Loucy (cell line): ENCODE results near the gene KRT86.

Experiments used
- H2AFZ ChIP-seq: fragments of 200-600 bp; sonication (generic); 2 replicates; pipeline ENCODE4 v1.6.0; 2016; ENCODE audit warnings: antibody characterized with exemption, mild to moderate bottlenecking, low read length, moderate library complexity
- H3F3A ChIP-seq: fragments of 200-600 bp; 2 replicates; pipeline ENCODE4 v1.6.0; 2016; ENCODE audit warnings: antibody characterized with exemption, low read depth, mild to moderate bottlenecking
- H3K27me3 ChIP-seq: fragments of 200-600 bp; sonication (generic); 2 replicates; pipeline ENCODE4 v1.6.1; 2014; ENCODE audit warnings: low read length, mild to moderate bottlenecking; ENCODE audit not compliant: insufficient read depth, poor library complexity, severe bottlenecking
- H3K36me3 ChIP-seq: fragments of 200-600 bp; sonication (generic); 2 replicates; pipeline ENCODE4 v1.6.1; 2016; ENCODE audit warnings: low read length; ENCODE audit not compliant: insufficient read depth
- H3K4me1 ChIP-seq: fragments of 200-600 bp; sonication (generic); 2 replicates; pipeline ENCODE4 v1.5.1; 2014; ENCODE audit warnings: low read length, mild to moderate bottlenecking; ENCODE audit not compliant: insufficient read depth, poor library complexity, severe bottlenecking
- H3K4me2 ChIP-seq: fragments of 200-600 bp; sonication (generic); 2 replicates; pipeline ENCODE4 v1.6.0; 2014; ENCODE audit warnings: antibody characterized with exemption, low read length, low read depth, mild to moderate bottlenecking; ENCODE audit not compliant: poor library complexity, severe bottlenecking
- H3K4me3 ChIP-seq: fragments of 200-600 bp; sonication (generic); 2 replicates; pipeline ENCODE4 v1.5.1; 2014; ENCODE audit warnings: low read length, mild to moderate bottlenecking, mixed read lengths; ENCODE audit not compliant: poor library complexity, severe bottlenecking
- H3K79me2 ChIP-seq: fragments of 200-600 bp; sonication (generic); 2 replicates; pipeline ENCODE4 v1.6.1; 2014; ENCODE audit warnings: low read length; ENCODE audit not compliant: insufficient read depth
- H3K9ac ChIP-seq: fragments of 200-600 bp; sonication (generic); 2 replicates; pipeline ENCODE4 v1.6.0; 2014; ENCODE audit warnings: mild to moderate bottlenecking, low read depth, low read length, moderate library complexity; ENCODE audit not compliant: poor library complexity, severe bottlenecking
- H3K9me2 ChIP-seq: fragments of 200-600 bp; sonication (generic); replicated peaks from 2 replicates; pipeline ENCODE4 v1.6.1; 2016; ENCODE audit warnings: low read depth, low read length, mixed read lengths
- H3K9me3 ChIP-seq: fragments of 200-600 bp; sonication (generic); 2 replicates; pipeline ENCODE4 v1.6.1; 2014; ENCODE audit warnings: mild to moderate bottlenecking, antibody characterized with exemption, low read length, low read depth; ENCODE audit not compliant: insufficient read depth
- H4K20me1 ChIP-seq: fragments of 200-600 bp; sonication (generic); 2 replicates; pipeline ENCODE4 v1.6.0; 2014; ENCODE audit warnings: antibody characterized with exemption, low read length, mild to moderate bottlenecking; ENCODE audit not compliant: insufficient read depth, poor library complexity, severe bottlenecking
- CTCF ChIP-seq: fragments of 200-600 bp; sonication (generic); conservative IDR thresholded peaks from 2 replicates; pipeline ENCODE4 v1.5.1; 2014; ENCODE audit warnings: mild to moderate bottlenecking, antibody characterized with exemption, low read length
- EZH2phosphoT487 ChIP-seq: fragments of 200-600 bp; IDR thresholded peaks from 2 replicates; pipeline ENCODE4 v1.6.1; 2018; ENCODE audit warnings: antibody characterized with exemption, mild to moderate bottlenecking, moderate library complexity, borderline replicate concordance

The KRT86 gene

GRCh38 chr12:52259657-52260243 is 14.7 kb upstream of the KRT86 start:
- H3K4me1 ChIP-seq = peaks cover 27% of the 10 kb centered on the region
- H3K27me3 ChIP-seq = no peaks in the 10 kb centered on the region
- H3K9ac ChIP-seq = peak overlapping the region; percentile 60
- no peaks in the 10 kb centered on the region for H3K36me3 ChIP-seq
- no peaks in the 10 kb centered on the region for H3K9me2 ChIP-seq
- H2AFZ ChIP-seq = peak overlapping the region; percentile 16; the same call in 1 of the 2 replicates
- no peaks in the 10 kb centered on the region for H3K9me3 ChIP-seq
- H3K79me2 ChIP-seq = no peaks in the 10 kb centered on the region
- H4K20me1 ChIP-seq = no peaks in the 10 kb centered on the region
- peak overlapping the region; percentile 59 for H3K4me3 ChIP-seq
- peaks cover 8% of the 10 kb centered on the region; the same call in 1 of the 2 replicates for H3F3A ChIP-seq
- TF ChIP-seq CTCF = peak; percentile 33
- no peak for TF ChIP-seq EZH2phosphoT487
- H3K4me2 ChIP-seq = peak overlapping the region; percentile 82

- Histone ChIP-seq H2AFZ (peak overlapping the region; percentile 16; the same call in 1 of the 2 replicates), H3K9me2 (no peaks in the 10 kb centered on the region), H3K4me1 (peaks cover 27% of the 10 kb centered on the region), H3K4me3 (peak overlapping the region; percentile 59), H3K9me3 (no peaks in the 10 kb centered on the region), H4K20me1 (no peaks in the 10 kb centered on the region), H3K36me3 (no peaks in the 10 kb centered on the region), H3F3A (peaks cover 8% of the 10 kb centered on the region; the same call in 1 of the 2 replicates), H3K27me3 (no peaks in the 10 kb centered on the region), H3K4me2 (peak overlapping the region; percentile 82), H3K79me2 (no peaks in the 10 kb centered on the region), H3K9ac (peak overlapping the region; percentile 60)
- no peak for TF ChIP-seq EZH2phosphoT487
Observed at GRCh38 chr12:52260361-52261207, 13.9 kb upstream of the KRT86 start.

GRCh38 chr12:52261208-52261484 is 13.3 kb upstream of the KRT86 start:
- Histone ChIP-seq H3K27me3 (no peaks in the 10 kb centered on the region), H4K20me1 (no peaks in the 10 kb centered on the region), H3K9ac (no peak overlapping the region), H2AFZ (no peak overlapping the region), H3K79me2 (no peaks in the 10 kb centered on the region), H3K4me1 (peaks cover 27% of the 10 kb centered on the region), H3K4me3 (peak overlapping the region; percentile 59), H3K36me3 (no peaks in the 10 kb centered on the region), H3K4me2 (peak overlapping the region; percentile 82), H3K9me2 (no peaks in the 10 kb centered on the region), H3K9me3 (no peaks in the 10 kb centered on the region), H3F3A (peaks cover 8% of the 10 kb centered on the region; the same call in 1 of the 2 replicates)
- TF ChIP-seq EZH2phosphoT487 (no peak), CTCF (no peak)
